GM18498 (cell line): ENCODE measurements around the gene RHCE.
A peak's percentile ranks its signal among the peaks of the same experiment; 100 is the strongest.
"Not testable (repeated sequence)": the region's sequence is repeated elsewhere in the genome, so short reads cannot be mapped to it uniquely, and the experiment has no call there.

Experiments used
- ATAC-seq: cut with Tn5 transposase; IDR thresholded peaks from one replicate; pipeline ENCODE4 v1.9.1; 2021; ENCODE audit warnings: mild to moderate bottlenecking, moderate library complexity; ENCODE audit not compliant: unreplicated experiment

RHCE gene

GRCh38 chr1:25433389-25434186, 13.0 kb upstream of the RHCE start:
- ATAC-seq = no peak

- no peak for ATAC-seq
Measured at GRCh38 chr1:25432749-25433388, 12.2 kb upstream of the RHCE start.

- ATAC-seq = no peak
Measured at GRCh38 chr1:25431955-25432719, 11.5 kb upstream of the RHCE start.

GRCh38 chr1:25430967-25431881, 10.6 kb upstream of the RHCE start:
- ATAC-seq = peak; percentile 21

GRCh38 chr1:25430073-25430966, 9.7 kb upstream of the RHCE start, which contains the start of gene MACO1:
MACO1 (plus strand) TSS chr1:25430897; CDS start chr1:25431099, 202 bp downstream.
- peak; percentile 85 for ATAC-seq

GRCh38 chr1:25428475-25429166, 8.0 kb upstream of the RHCE start:
- ATAC-seq = no peak

GRCh38 chr1:25427696-25428095, 7.1 kb upstream of the RHCE start:
- no peak for ATAC-seq

GRCh38 chr1:25425098-25426085, 4.8 kb upstream of the RHCE start:
- no peak for ATAC-seq

- ATAC-seq = not testable (repeated sequence)
Measured at GRCh38 chr1:25423206-25423605, 2.6 kb upstream of the RHCE start.

GRCh38 chr1:25419339-25419738, 1.3 kb downstream of the RHCE start:
- ATAC-seq = not testable (repeated sequence)

- ATAC-seq = not testable (repeated sequence)
Measured at GRCh38 chr1:25417280-25417679, 3.3 kb downstream of the RHCE start.

GRCh38 chr1:25414578-25414977, 6.0 kb downstream of the RHCE start:
- ATAC-seq = not testable (repeated sequence)

GRCh38 chr1:25414157-25414556, 6.5 kb downstream of the RHCE start:
- ATAC-seq = not testable (repeated sequence)

- not testable (repeated sequence) for ATAC-seq
Measured at GRCh38 chr1:25412872-25413623, 7.6 kb downstream of the RHCE start.

GRCh38 chr1:25409641-25410427, 10.8 kb downstream of the RHCE start:
- ATAC-seq = not testable (repeated sequence)

- not testable (repeated sequence) for ATAC-seq
Measured at GRCh38 chr1:25405731-25406305, 14.8 kb downstream of the RHCE start.
